GM23338 (cell line): ENCODE measurements around the gene SOAT1. TPM values are rescaled to one million over a fixed set of nuclear protein-coding genes. Genes with fewer than 3 reads are reported as not detected.

Experiments
- ATAC-seq: fragments of 200-7000 bp; cut with Tn5 transposase; 3 replicates; pipeline ENCODE4 v1.9.1; 2020
- DNase-seq: peaks from one replicate; pipeline ENCODE4 v3.0.0-alpha.2; 2015; ENCODE audit warnings: low spot score
- H2AFZ ChIP-seq: fragments of 200-600 bp; sonication (generic); 2 replicates; pipeline ENCODE4 v1.8.0; 2016; ENCODE audit warnings: antibody characterized with exemption, mild to moderate bottlenecking, moderate library complexity
- H3F3A ChIP-seq: fragments of 200-600 bp; sonication (generic); replicated peaks from 2 replicates; pipeline ENCODE4 v1.8.0; 2017; ENCODE audit warnings: antibody characterized with exemption, mixed run types, low read depth
- H3K27ac ChIP-seq: fragments of 200-600 bp; sonication (generic); 2 replicates; pipeline ENCODE4 v1.6.1; 2016; ENCODE audit warnings: low read depth
- H3K27me3 ChIP-seq: fragments of 200-600 bp; sonication (generic); 2 replicates; pipeline ENCODE4 v1.8.0; 2016; ENCODE audit warnings: mild to moderate bottlenecking, mixed run types, moderate library complexity; ENCODE audit not compliant: insufficient read depth
- H3K36me3 ChIP-seq: fragments of 200-600 bp; sonication (generic); 2 replicates; pipeline ENCODE4 v1.8.0; 2016; ENCODE audit warnings: mild to moderate bottlenecking; ENCODE audit not compliant: insufficient read depth
- H3K4me1 ChIP-seq: fragments of 200-600 bp; sonication (generic); 2 replicates; pipeline ENCODE4 v1.8.0; 2016; ENCODE audit warnings: mild to moderate bottlenecking, moderate library complexity; ENCODE audit not compliant: insufficient read depth
- H3K4me2 ChIP-seq: fragments of 200-600 bp; sonication (generic); 2 replicates; pipeline ENCODE4 v1.7.1; 2017; ENCODE audit warnings: mixed run types
- H3K4me3 ChIP-seq: fragments of 200-600 bp; sonication (generic); 2 replicates; pipeline ENCODE4 v1.6.1; 2016; ENCODE audit warnings: mixed run types
- H3K79me2 ChIP-seq: fragments of 200-600 bp; sonication (generic); replicated peaks from 2 replicates; pipeline ENCODE4 v1.8.0; 2017; ENCODE audit warnings: mild to moderate bottlenecking; ENCODE audit not compliant: insufficient read depth
- H3K9me2 ChIP-seq: fragments of 200-600 bp; sonication (generic); 2 replicates; pipeline ENCODE4 v1.8.0; 2017; ENCODE audit not compliant: insufficient read depth
- H4K20me1 ChIP-seq: fragments of 200-600 bp; sonication (generic); replicated peaks from 2 replicates; pipeline ENCODE4 v1.8.0; 2017; ENCODE audit warnings: mild to moderate bottlenecking; ENCODE audit not compliant: insufficient read depth
- H3K27ac Mint-ChIP-seq: 2 replicates; pipeline ENCODE4 v1.8.0; 2020; ENCODE audit warnings: inconsistent platforms, mild to moderate bottlenecking, moderate library complexity, mixed read lengths
- H3K27me3 Mint-ChIP-seq: 3 replicates; pipeline ENCODE4 v1.8.0; 2022; ENCODE audit warnings: low read depth, mild to moderate bottlenecking, moderate library complexity, mixed read lengths, inconsistent platforms; ENCODE audit not compliant: insufficient read depth, poor library complexity
- H3K36me3 Mint-ChIP-seq: 3 replicates; pipeline ENCODE4 v1.8.0; 2021; ENCODE audit warnings: low read depth, mild to moderate bottlenecking, inconsistent platforms, moderate library complexity, mixed read lengths
- H3K4me1 Mint-ChIP-seq: 3 replicates; pipeline ENCODE4 v1.8.0; 2020; ENCODE audit warnings: mild to moderate bottlenecking, inconsistent platforms, mixed read lengths
- H3K4me3 Mint-ChIP-seq: 3 replicates; pipeline ENCODE4 v1.8.0; 2021; ENCODE audit warnings: moderate library complexity, mild to moderate bottlenecking, inconsistent platforms, mixed read lengths
- H3K9me3 Mint-ChIP-seq: 3 replicates; pipeline ENCODE4 v1.8.0; 2020; ENCODE audit warnings: moderate library complexity, mild to moderate bottlenecking, inconsistent platforms, mixed read lengths
- CREB1 ChIP-seq: fragments of 250-450 bp; sonication (Bioruptor Pico); IDR thresholded peaks from 2 replicates; pipeline ENCODE4 v1.5.0; 2020; ENCODE audit warnings: low read depth, mild to moderate bottlenecking, moderate library complexity
- ETS1 ChIP-seq: IDR thresholded peaks from 2 replicates; pipeline ENCODE4 v1.6.1; 2016; ENCODE audit warnings: antibody characterized with exemption
- EZH2 ChIP-seq: fragments of 200-600 bp; sonication (generic); IDR thresholded peaks from one replicate; pipeline ENCODE4 v1.8.0; 2017; ENCODE audit warnings: antibody characterized with exemption, mild to moderate bottlenecking, low read depth; ENCODE audit not compliant: unreplicated experiment
- EZH2phosphoT487 ChIP-seq: fragments of 200-600 bp; sonication (generic); IDR thresholded peaks from one replicate; pipeline ENCODE4 v1.8.1; 2018; ENCODE audit warnings: antibody characterized with exemption; ENCODE audit not compliant: unreplicated experiment
- POLR2AphosphoS5 ChIP-seq: IDR thresholded peaks from 2 replicates; pipeline ENCODE4 v1.6.1; 2016; ENCODE audit warnings: antibody characterized with exemption, low read depth
- REST ChIP-seq: IDR thresholded peaks from one replicate; pipeline ENCODE4 v1.6.1; 2018; ENCODE audit warnings: antibody characterized with exemption; ENCODE audit not compliant: unreplicated experiment
- ZNF114 ChIP-seq: fragments of 250-450 bp; sonication (Bioruptor Pico); IDR thresholded peaks from 2 replicates; pipeline ENCODE4 v1.5.0; 2020; ENCODE audit warnings: mild to moderate bottlenecking, moderate library complexity
- ZNF462 ChIP-seq: fragments of 250-450 bp; sonication (Bioruptor Pico); IDR thresholded peaks from 2 replicates; pipeline ENCODE4 v1.5.0; 2020; ENCODE audit warnings: mild to moderate bottlenecking, moderate library complexity
- polyA plus RNA-seq: library from polyadenylated mRNA; unstranded; fragments of >200 nt; fragmentation: Nextera tagmentation; extraction: Ambion mirVana; gene quantifications from 2 replicates; pipeline ENCODE4 v1.2.1, GENCODE V29; 2016
- total RNA-seq: library from RNA; depleted of rRNA; stranded (reverse); fragments of >200 nt; shearing (Covaris generic); gene quantifications from 2 replicates; pipeline ENCODE4 v1.2.3, GENCODE V29; 2014

The SOAT1 gene
- total and polyA plus RNA-seq, 2 experiments from 2014 or later, result 1.3 to 2.6 TPM

- Mint-ChIP-seq H3K27ac (no peak overlapping the region), H3K9me3 (0 out of 3 replicates have a peak, but pooled peaks cover 4% of the 10 kb centered on the region)
Observed at GRCh38 chr1:179327196-179327595, 33.6 kb downstream of the SOAT1 start.

More at GRCh38 chr1:179327196-179327595, 33.6 kb downstream of the SOAT1 start:
- H3K4me3 ChIP-seq, result no peak overlapping the region
- peaks cover 11% of the 10 kb centered on the region for H3K4me1 ChIP-seq
- DNase-seq (no peak), ATAC-seq (no peak)
- H3K4me2 ChIP-seq, result no peak overlapping the region
- no peak overlapping the region for H3K27ac ChIP-seq
- H3F3A ChIP-seq, result no peaks in the 10 kb centered on the region
- H3K36me3 Mint-ChIP-seq, result no peaks in the 10 kb centered on the region; the same call in 2 of the 3 replicates
- no peak overlapping the region for H2AFZ ChIP-seq
- peaks cover 10% of the 10 kb centered on the region for H3K4me1 Mint-ChIP-seq
- H3K27me3 Mint-ChIP-seq, result no peaks in the 10 kb centered on the region
- H3K36me3 ChIP-seq, result no peaks in the 10 kb centered on the region
- H3K4me3 Mint-ChIP-seq, result no peak overlapping the region
- H3K27me3 ChIP-seq, result no peaks in the 10 kb centered on the region
- no peaks in the 10 kb centered on the region for H4K20me1 ChIP-seq
- no peak for TF ChIP-seq ZNF462
- TF ChIP-seq ETS1, result no peak
- TF ChIP-seq REST, result no peak
- TF ChIP-seq ZNF114 (CRISPR knock-in tag), result no peak
- TF ChIP-seq EZH2phosphoT487, result no peak
- no peak for TF ChIP-seq POLR2AphosphoS5
- TF ChIP-seq EZH2, result no peak
- TF ChIP-seq CREB1, result no peak
- H3K9me2 ChIP-seq, result no peaks in the 10 kb centered on the region
- H3K79me2 ChIP-seq, result no peaks in the 10 kb centered on the region
